CD14-positive monocyte (primary cell): ENCODE measurements around the gene FAF1. TPM values are rescaled to one million over a fixed set of nuclear protein-coding genes. Genes with fewer than 3 reads are reported as not detected.

Experiments
- DNase-seq, 3 donors: peaks; one replicate each; pipeline ENCODE4 v3.0.0-alpha.2; 2011 to 2022
- H2AFZ ChIP-seq: 2 replicates; pipeline ENCODE4 v1.6.0; 2012; ENCODE audit warnings: mild to moderate bottlenecking, low read depth, low read length, inconsistent platforms; ENCODE audit not compliant: insufficient read depth, poor library complexity, severe bottlenecking
- H3K27ac ChIP-seq, 2 donors: 1 replicate in 1 of 2; 2 replicates in 1 of 2; pipeline ENCODE4 v1.5.1; 2012 to 2013; ENCODE audit warnings: low read length in 2 of 2, control low read depth in 1 of 2, inconsistent platforms in 1 of 2, low read depth in 1 of 2, mild to moderate bottlenecking in 1 of 2
- H3K27me3 ChIP-seq, 2 donors: one replicate each; pipeline versions ENCODE4 v1.6.0 to v1.6.1; 2011 to 2013; ENCODE audit warnings: low read length in 2 of 2; ENCODE audit not compliant: control insufficient read depth in 2 of 2, insufficient read depth in 2 of 2
- H3K36me3 ChIP-seq, 2 donors: replicated peaks in 1 of 2; 1 replicate in 1 of 2; 2 replicates in 1 of 2; pipeline versions ENCODE4 v1.5.1 to v1.6.1; 2012 to 2013; ENCODE audit warnings: low read length in 2 of 2, control low read depth in 1 of 2, inconsistent platforms in 1 of 2, mild to moderate bottlenecking in 1 of 2; ENCODE audit not compliant: insufficient read depth in 2 of 2, control insufficient read depth in 1 of 2
- H3K4me1 ChIP-seq, 2 donors: 1 replicate in 1 of 2; 2 replicates in 1 of 2; pipeline versions ENCODE4 v1.5.1 to v1.6.1; 2012 to 2013; ENCODE audit warnings: low read length in 2 of 2, control low read depth in 1 of 2, inconsistent platforms in 1 of 2, mild to moderate bottlenecking in 1 of 2, moderate library complexity in 1 of 2; ENCODE audit not compliant: insufficient read depth in 2 of 2, control insufficient read depth in 1 of 2
- H3K4me2 ChIP-seq: replicated peaks from 2 replicates; pipeline ENCODE3; 2012; ENCODE audit warnings: low read length, moderate library complexity, mild to moderate bottlenecking; ENCODE audit not compliant: poor library complexity, severe bottlenecking; ENCODE audit errors: extremely low read depth
- H3K4me3 ChIP-seq, 3 experiments: fragments of 200-600 bp in 1 of 3; sonication (generic) in 1 of 3; replicated peaks in 1 of 3; 1 replicate in 2 of 3; 2 replicates in 1 of 3; pipeline ENCODE4 v1.5.1; 2011 to 2013; ENCODE audit warnings: low read length in 3 of 3, mild to moderate bottlenecking in 3 of 3, control low read depth in 2 of 3, low read depth in 2 of 3, inconsistent platforms in 1 of 3, moderate library complexity in 1 of 3
- H3K79me2 ChIP-seq: 2 replicates; pipeline ENCODE4 v1.6.0; 2012; ENCODE audit warnings: mild to moderate bottlenecking, control low read depth, inconsistent platforms, low read length, moderate library complexity; ENCODE audit not compliant: insufficient read depth
- H3K9ac ChIP-seq: 2 replicates; pipeline ENCODE4 v1.6.0; 2017; ENCODE audit warnings: low read length, mild to moderate bottlenecking; ENCODE audit not compliant: insufficient read depth, poor library complexity, severe bottlenecking
- H3K9me3 ChIP-seq, 2 donors: replicated peaks in 1 of 2; 1 replicate in 1 of 2; 2 replicates in 1 of 2; pipeline versions ENCODE4 v1.5.1 to v1.6.1; 2012 to 2013; ENCODE audit warnings: low read length in 2 of 2, control low read depth in 1 of 2; ENCODE audit not compliant: control insufficient read depth in 1 of 2, insufficient read depth in 1 of 2
- H4K20me1 ChIP-seq: 2 replicates; pipeline ENCODE4 v1.6.0; 2012; ENCODE audit warnings: mild to moderate bottlenecking, low read length, control low read depth, moderate library complexity; ENCODE audit not compliant: insufficient read depth
- H3K27ac Mint-ChIP-seq, 7 donors: one replicate each; pipeline ENCODE4 v1.8.0; 2020; ENCODE audit warnings: mild to moderate bottlenecking in 7 of 7, mixed read lengths in 7 of 7, moderate library complexity in 6 of 7, inconsistent platforms in 2 of 7
- H3K27me3 Mint-ChIP-seq, 3 donors: one replicate each; pipeline ENCODE4 v1.8.0; 2021 to 2022; ENCODE audit warnings: low read depth in 3 of 3, mild to moderate bottlenecking in 3 of 3, mixed read lengths in 3 of 3, moderate library complexity in 3 of 3, inconsistent platforms in 1 of 3
- H3K36me3 Mint-ChIP-seq, 2 donors: one replicate each; pipeline ENCODE4 v1.8.0; 2020; ENCODE audit warnings: mixed read lengths in 2 of 2, inconsistent platforms in 1 of 2, mild to moderate bottlenecking in 1 of 2
- H3K4me1 Mint-ChIP-seq: one replicate; pipeline ENCODE4 v1.8.0; 2020; ENCODE audit warnings: mild to moderate bottlenecking, mixed read lengths
- H3K4me3 Mint-ChIP-seq, 2 donors: one replicate each; pipeline ENCODE4 v1.8.0; 2020; ENCODE audit warnings: mild to moderate bottlenecking in 2 of 2, mixed read lengths in 2 of 2, moderate library complexity in 1 of 2
- H3K9me3 Mint-ChIP-seq, 7 donors: one replicate each; pipeline ENCODE4 v1.8.0; 2020 to 2022; ENCODE audit warnings: mixed read lengths in 7 of 7, mild to moderate bottlenecking in 6 of 7, moderate library complexity in 6 of 7, inconsistent platforms in 2 of 7
- WGBS: methylation state at CpG from one replicate; pipeline ENCODE4 v1.1.5; 2013; ENCODE audit warnings: missing lambda C conversion rate; ENCODE audit not compliant: insufficient coverage; 5-methylcytosine and 5-hydroxymethylcytosine counted together
- intact Hi-C, 2 donors: fragments of 100-400 bp; cut with micrococcal nuclease; formaldehyde crosslinking; loops; one replicate each; pipeline versions ENCODE4 v1.15.0 to v1.15.1; 2023
- polyA plus RNA-seq, 3 donors: library from polyadenylated mRNA; depleted of rRNA in 1 of 3; unstranded in 2 of 3; stranded (reverse) in 1 of 3; fragments of 300-500 nt in 2 of 3; fragments of >200 nt in 1 of 3; fragmentation: Illumina TruSeq in 2 of 3; gene quantifications; 1 replicate in 2 of 3; 2 replicates in 1 of 3; pipeline ENCODE4 v1.2.3, GENCODE V29; 2012 to 2021
- TF ChIP-seq, protein P1 (sequence below): fragments of 200-600 bp; IDR thresholded peaks from one replicate; pipeline ENCODE4 v1.8.0; 2022; ENCODE audit warnings: antibody characterized with exemption, mild to moderate bottlenecking

FAF1 gene
- polyA plus RNA-seq, 3 donors, result 11.4 to 29.6 (median 16.9) TPM

DNA sequence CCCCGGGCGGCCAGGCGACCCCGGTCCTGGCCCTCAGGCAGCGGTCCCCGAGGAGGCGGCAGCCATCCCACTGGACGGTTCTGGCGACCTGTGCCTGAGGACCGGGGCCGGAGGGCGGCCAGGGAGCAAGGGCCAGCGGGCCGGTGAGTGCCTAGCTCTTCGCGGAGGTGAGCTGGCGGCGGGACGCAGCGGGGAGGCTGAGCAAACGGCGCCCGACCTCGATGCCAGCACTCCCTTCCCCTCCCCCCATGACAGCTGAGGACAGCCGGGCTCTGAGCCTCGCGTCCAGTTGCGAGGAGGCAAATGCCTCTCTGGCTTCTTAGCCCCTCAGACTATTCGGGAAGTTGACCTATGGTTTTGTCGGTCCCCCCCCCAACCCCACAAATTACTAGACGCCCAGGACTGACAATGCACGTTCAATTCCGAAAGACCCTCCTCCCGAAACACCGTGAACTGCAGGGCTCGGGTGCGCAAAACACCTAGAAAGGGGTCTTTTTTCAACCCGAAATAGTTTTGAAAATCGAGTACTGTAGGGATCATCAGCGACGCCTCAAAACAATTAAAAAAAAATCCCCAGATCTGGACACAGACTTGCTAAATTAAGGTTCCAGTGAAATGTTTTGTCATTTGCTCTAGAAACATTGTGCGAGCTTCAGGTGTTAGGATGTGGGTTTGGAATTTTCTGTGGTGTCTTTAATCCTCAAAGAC, 18.2 kb upstream of the FAF1 start:
- peaks cover 48 to 58% (median 51%) of the 10 kb centered on the region in 3 donors for H3K27me3 Mint-ChIP-seq

DNA sequence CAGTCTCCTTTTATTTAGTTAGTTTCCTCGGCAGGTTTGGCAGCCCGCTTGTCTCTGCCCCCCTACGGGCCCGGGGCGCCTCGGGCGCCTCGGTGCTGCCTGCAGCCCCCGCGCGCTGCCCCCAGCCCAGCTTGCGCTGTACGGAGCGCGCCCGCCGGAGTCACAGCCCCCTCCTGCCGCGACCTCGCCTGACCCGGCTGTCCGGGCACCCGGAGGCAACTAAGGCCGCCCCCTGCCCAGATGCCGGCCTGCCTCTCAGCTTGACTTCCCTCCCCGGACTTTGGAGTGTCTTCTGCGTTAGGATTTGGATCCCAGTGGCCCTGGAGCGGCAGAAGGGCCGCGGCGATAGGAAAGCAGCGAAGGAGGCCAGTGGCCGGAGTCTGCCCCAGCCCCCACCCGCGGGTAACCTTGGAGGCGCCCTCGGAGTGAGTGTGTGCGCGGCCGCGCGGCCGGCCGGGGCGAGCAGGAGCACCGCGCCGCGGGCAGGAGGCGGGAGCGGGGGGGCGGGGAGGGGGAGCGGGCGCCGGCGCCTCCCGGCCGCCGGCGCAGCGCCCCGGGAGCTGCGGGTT, 17.6 kb upstream of the FAF1 start:
- Histone ChIP-seq H3K9ac (peak overlapping the region; percentile 68), H3K27ac (peak overlapping the region in 1 of 2 donors; percentile 42), H3K36me3 (no peaks in the 10 kb centered on the region), H3K4me3 (peak overlapping the region; percentile 65 to 93 (median 75)), H2AFZ (peak overlapping the region; percentile 98), H3K27me3 (peaks cover 51 to 66% of the 10 kb centered on the region in 2 donors), H3K4me2 (peak overlapping the region; percentile 97), H3K79me2 (peaks cover 15% of the 10 kb centered on the region), H4K20me1 (no peaks in the 10 kb centered on the region), H3K9me3 (peaks cover 0 to 9% of the 10 kb centered on the region in 2 donors), H3K4me1 (peaks cover 21 to 33% of the 10 kb centered on the region in 2 donors)
- Mint-ChIP-seq H3K27ac (peak overlapping the region in 3 of 7 donors; percentile 70 to 84 (median 70)), H3K9me3 (peaks cover 0 to 5% (median 1%) of the 10 kb centered on the region in 7 donors), H3K36me3 (peaks cover 22 to 23% of the 10 kb centered on the region in 2 donors), H3K27me3 (peaks cover 44 to 52% (median 46%) of the 10 kb centered on the region in 3 donors), H3K4me3 (peak overlapping the region; percentile 92 to 95), H3K4me1 (peaks cover 22% of the 10 kb centered on the region)
- under 1% methylated on average over 54 of the region's 63 CpGs for WGBS
- peak in 2 of 3 donors; percentile 18 to 27 for DNase-seq
- intact Hi-C loops, result loop anchor here in 1 of 2 donors (10.0 kb wide), 1 partner anchor 187 kb away; no protein-coding TSS in a partner anchor
- TF ChIP-seq, protein P1, sequence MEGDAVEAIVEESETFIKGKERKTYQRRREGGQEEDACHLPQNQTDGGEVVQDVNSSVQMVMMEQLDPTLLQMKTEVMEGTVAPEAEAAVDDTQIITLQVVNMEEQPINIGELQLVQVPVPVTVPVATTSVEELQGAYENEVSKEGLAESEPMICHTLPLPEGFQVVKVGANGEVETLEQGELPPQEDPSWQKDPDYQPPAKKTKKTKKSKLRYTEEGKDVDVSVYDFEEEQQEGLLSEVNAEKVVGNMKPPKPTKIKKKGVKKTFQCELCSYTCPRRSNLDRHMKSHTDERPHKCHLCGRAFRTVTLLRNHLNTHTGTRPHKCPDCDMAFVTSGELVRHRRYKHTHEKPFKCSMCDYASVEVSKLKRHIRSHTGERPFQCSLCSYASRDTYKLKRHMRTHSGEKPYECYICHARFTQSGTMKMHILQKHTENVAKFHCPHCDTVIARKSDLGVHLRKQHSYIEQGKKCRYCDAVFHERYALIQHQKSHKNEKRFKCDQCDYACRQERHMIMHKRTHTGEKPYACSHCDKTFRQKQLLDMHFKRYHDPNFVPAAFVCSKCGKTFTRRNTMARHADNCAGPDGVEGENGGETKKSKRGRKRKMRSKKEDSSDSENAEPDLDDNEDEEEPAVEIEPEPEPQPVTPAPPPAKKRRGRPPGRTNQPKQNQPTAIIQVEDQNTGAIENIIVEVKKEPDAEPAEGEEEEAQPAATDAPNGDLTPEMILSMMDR, result no peak

More for the DNA sequence above, 18.2 kb upstream of the FAF1 start:
- peaks cover 20% of the 10 kb centered on the region for H3K4me1 Mint-ChIP-seq
- intact Hi-C loops, result loop anchor here in 1 of 2 donors (10.0 kb wide), 1 partner anchor 187 kb away; no protein-coding TSS in a partner anchor
- H3K4me3 Mint-ChIP-seq, result peak overlapping the region; percentile 82 to 88
- Histone ChIP-seq H2AFZ (peak overlapping the region; percentile 98), H3K79me2 (peaks cover 9% of the 10 kb centered on the region), H3K4me2 (peak overlapping the region; percentile 97), H3K9me3 (peaks cover 0 to 9% of the 10 kb centered on the region in 2 donors), H3K9ac (no peak overlapping the region), H3K27me3 (peaks cover 56 to 71% of the 10 kb centered on the region in 2 donors), H3K27ac (peak overlapping the region in 1 of 2 donors; percentile 7), H3K36me3 (no peaks in the 10 kb centered on the region), H3K4me3 (peak overlapping the region; percentile 65 to 93 (median 75)), H4K20me1 (no peaks in the 10 kb centered on the region), H3K4me1 (peaks cover 20 to 29% of the 10 kb centered on the region in 2 donors)
- H3K36me3 Mint-ChIP-seq, result peaks cover 22 to 23% of the 10 kb centered on the region in 2 donors
- H3K27ac Mint-ChIP-seq, result peak overlapping the region in 3 of 7 donors; percentile 5 to 82 (median 46)
- TF ChIP-seq, protein P1, result no peak
- 3% methylated on average over 36 of the region's 42 CpGs for WGBS
- H3K9me3 Mint-ChIP-seq, result peaks cover 0 to 5% (median 1%) of the 10 kb centered on the region in 7 donors
- peak in 1 of 3 donors; percentile 26 for DNase-seq
